ENCODE data around the gene GOLM1.
"Not testable (repeated sequence)": the region's sequence is repeated elsewhere in the genome, so short reads cannot be mapped to it uniquely, and the experiment has no call there.

The GOLM1 gene, protein sequence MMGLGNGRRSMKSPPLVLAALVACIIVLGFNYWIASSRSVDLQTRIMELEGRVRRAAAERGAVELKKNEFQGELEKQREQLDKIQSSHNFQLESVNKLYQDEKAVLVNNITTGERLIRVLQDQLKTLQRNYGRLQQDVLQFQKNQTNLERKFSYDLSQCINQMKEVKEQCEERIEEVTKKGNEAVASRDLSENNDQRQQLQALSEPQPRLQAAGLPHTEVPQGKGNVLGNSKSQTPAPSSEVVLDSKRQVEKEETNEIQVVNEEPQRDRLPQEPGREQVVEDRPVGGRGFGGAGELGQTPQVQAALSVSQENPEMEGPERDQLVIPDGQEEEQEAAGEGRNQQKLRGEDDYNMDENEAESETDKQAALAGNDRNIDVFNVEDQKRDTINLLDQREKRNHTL

GRCh38 chr9:86098824-86099700 is at the start of gene GOLM1:
Gene GOLM1, minus strand, starts transcription at chr9:86099558. Its CDS starts 20,238 bp downstream, at chr9:86079320.
- Histone ChIP-seq H3K27me3 (ENCODE audit: control insufficient read depth in 5 of 5, insufficient read depth in 4 of 5, low read length in 5 of 5) (no peaks in the 10 kb centered on the region), H3K4me3 (ENCODE audit: low read depth in 1 of 5, low read length in 5 of 5) (peak within 1 kb of the TSS; percentile 75 to 84 (median 82)), H3K36me3 (ENCODE audit: control insufficient read depth in 5 of 5, insufficient read depth in 5 of 5, low read length in 5 of 5) (no peaks in the 10 kb centered on the region), H3K9me3 (ENCODE audit: control insufficient read depth in 5 of 5, low read length in 5 of 5) (no peaks in the 10 kb centered on the region), H3K27ac (ENCODE audit: low read depth, low read length) (peak within 1 kb of the TSS; percentile 52), H3K4me1 (ENCODE audit: control insufficient read depth in 5 of 5, insufficient read depth in 5 of 5, low read length in 5 of 5) (peaks cover 2 to 26% (median 16%) of the 10 kb centered on the region in 5 donors), H3K9ac (ENCODE audit: low read length in 5 of 5) (peak within 1 kb of the TSS; percentile 73 to 84 (median 77))

- not testable (repeated sequence) for H3K9me3 ChIP-seq (ENCODE audit: control insufficient read depth in 5 of 5, low read length in 5 of 5); H3K36me3 ChIP-seq (ENCODE audit: control insufficient read depth in 5 of 5, insufficient read depth in 5 of 5, low read length in 5 of 5); H3K4me1 ChIP-seq (ENCODE audit: control insufficient read depth in 5 of 5, insufficient read depth in 5 of 5, low read length in 5 of 5); H3K27me3 ChIP-seq (ENCODE audit: control insufficient read depth in 5 of 5, insufficient read depth in 4 of 5, low read length in 5 of 5); H3K9ac ChIP-seq (ENCODE audit: low read length in 5 of 5); H3K4me3 ChIP-seq (ENCODE audit: low read depth in 1 of 5, low read length in 5 of 5); H3K27ac ChIP-seq (ENCODE audit: low read depth, low read length)
Observed at GRCh38 chr9:86146671-86147070, 47.3 kb upstream of the GOLM1 start.

GRCh38 chr9:86145960-86146359 is 46.6 kb upstream of the GOLM1 start:
- not testable (repeated sequence) for H3K27me3 ChIP-seq (ENCODE audit: control insufficient read depth in 5 of 5, insufficient read depth in 4 of 5, low read length in 5 of 5); H3K4me3 ChIP-seq (ENCODE audit: low read depth in 1 of 5, low read length in 5 of 5); H3K27ac ChIP-seq (ENCODE audit: low read depth, low read length); H3K36me3 ChIP-seq (ENCODE audit: control insufficient read depth in 5 of 5, insufficient read depth in 5 of 5, low read length in 5 of 5); H3K9me3 ChIP-seq (ENCODE audit: control insufficient read depth in 5 of 5, low read length in 5 of 5); H3K9ac ChIP-seq (ENCODE audit: low read length in 5 of 5); H3K4me1 ChIP-seq (ENCODE audit: control insufficient read depth in 5 of 5, insufficient read depth in 5 of 5, low read length in 5 of 5)

GRCh38 chr9:86142973-86143372 is 43.6 kb upstream of the GOLM1 start:
- no peak overlapping the region for H3K9ac ChIP-seq (ENCODE audit: low read length in 5 of 5)
- no peaks in the 10 kb centered on the region for H3K36me3 ChIP-seq (ENCODE audit: control insufficient read depth in 5 of 5, insufficient read depth in 5 of 5, low read length in 5 of 5)
- peaks cover 0 to 5% (median 0%) of the 10 kb centered on the region in 5 donors for H3K9me3 ChIP-seq (ENCODE audit: control insufficient read depth in 5 of 5, low read length in 5 of 5)
- H3K4me1 ChIP-seq (ENCODE audit: control insufficient read depth in 5 of 5, insufficient read depth in 5 of 5, low read length in 5 of 5): no peaks in the 10 kb centered on the region
- no peak overlapping the region for H3K27ac ChIP-seq (ENCODE audit: low read depth, low read length)
- no peak overlapping the region for H3K4me3 ChIP-seq (ENCODE audit: low read depth in 1 of 5, low read length in 5 of 5)
- no peaks in the 10 kb centered on the region for H3K27me3 ChIP-seq (ENCODE audit: control insufficient read depth in 5 of 5, insufficient read depth in 4 of 5, low read length in 5 of 5)

DNA sequence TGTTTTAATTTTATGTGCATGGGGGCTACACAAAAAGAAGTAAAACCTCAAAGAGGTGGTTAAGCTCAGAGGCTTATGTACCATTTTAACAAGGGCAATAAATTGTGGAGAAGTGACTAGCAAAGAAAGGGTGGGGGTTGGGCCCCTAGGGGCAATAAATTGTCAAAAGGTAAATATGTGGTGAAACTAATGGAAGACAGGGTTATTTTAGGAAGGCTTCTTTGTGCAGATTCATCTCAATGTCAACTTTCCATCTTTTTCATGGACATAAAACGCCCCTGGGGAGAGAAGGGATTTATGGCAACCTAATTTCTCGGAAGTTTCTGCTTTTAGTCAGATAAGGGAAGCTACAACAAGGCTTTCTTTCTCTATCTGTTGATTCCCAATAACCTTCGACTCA is 42.5 kb upstream of the GOLM1 start:
- Histone ChIP-seq H3K27me3 (ENCODE audit: control insufficient read depth in 5 of 5, insufficient read depth in 4 of 5, low read length in 5 of 5) (no peaks in the 10 kb centered on the region), H3K4me3 (ENCODE audit: low read depth in 1 of 5, low read length in 5 of 5) (no peak overlapping the region), H3K36me3 (ENCODE audit: control insufficient read depth in 5 of 5, insufficient read depth in 5 of 5, low read length in 5 of 5) (no peaks in the 10 kb centered on the region), H3K9ac (ENCODE audit: low read length in 5 of 5) (no peak overlapping the region), H3K4me1 (ENCODE audit: control insufficient read depth in 5 of 5, insufficient read depth in 5 of 5, low read length in 5 of 5) (no peaks in the 10 kb centered on the region), H3K9me3 (ENCODE audit: control insufficient read depth in 5 of 5, low read length in 5 of 5) (peaks cover 0 to 5% (median 0%) of the 10 kb centered on the region in 5 donors), H3K27ac (ENCODE audit: low read depth, low read length) (no peak overlapping the region)

GRCh38 chr9:86135371-86135770 is 36.0 kb upstream of the GOLM1 start:
- Histone ChIP-seq H3K4me3 (ENCODE audit: low read depth in 1 of 5, low read length in 5 of 5) (no peak overlapping the region), H3K27me3 (ENCODE audit: control insufficient read depth in 5 of 5, insufficient read depth in 4 of 5, low read length in 5 of 5) (no peaks in the 10 kb centered on the region), H3K9me3 (ENCODE audit: control insufficient read depth in 5 of 5, low read length in 5 of 5) (no peaks in the 10 kb centered on the region), H3K9ac (ENCODE audit: low read length in 5 of 5) (no peak overlapping the region), H3K36me3 (ENCODE audit: control insufficient read depth in 5 of 5, insufficient read depth in 5 of 5, low read length in 5 of 5) (no peaks in the 10 kb centered on the region), H3K4me1 (ENCODE audit: control insufficient read depth in 5 of 5, insufficient read depth in 5 of 5, low read length in 5 of 5) (no peaks in the 10 kb centered on the region), H3K27ac (ENCODE audit: low read depth, low read length) (no peak overlapping the region)

- Histone ChIP-seq H3K9me3 (ENCODE audit: control insufficient read depth in 5 of 5, low read length in 5 of 5) (no peaks in the 10 kb centered on the region), H3K4me1 (ENCODE audit: control insufficient read depth in 5 of 5, insufficient read depth in 5 of 5, low read length in 5 of 5) (no peaks in the 10 kb centered on the region), H3K27me3 (ENCODE audit: control insufficient read depth in 5 of 5, insufficient read depth in 4 of 5, low read length in 5 of 5) (no peaks in the 10 kb centered on the region), H3K36me3 (ENCODE audit: control insufficient read depth in 5 of 5, insufficient read depth in 5 of 5, low read length in 5 of 5) (no peaks in the 10 kb centered on the region), H3K4me3 (ENCODE audit: low read depth in 1 of 5, low read length in 5 of 5) (no peak overlapping the region), H3K9ac (ENCODE audit: low read length in 5 of 5) (no peak overlapping the region), H3K27ac (ENCODE audit: low read depth, low read length) (no peak overlapping the region)
Observed at GRCh38 chr9:86134361-86134760, 35.0 kb upstream of the GOLM1 start.

DNA sequence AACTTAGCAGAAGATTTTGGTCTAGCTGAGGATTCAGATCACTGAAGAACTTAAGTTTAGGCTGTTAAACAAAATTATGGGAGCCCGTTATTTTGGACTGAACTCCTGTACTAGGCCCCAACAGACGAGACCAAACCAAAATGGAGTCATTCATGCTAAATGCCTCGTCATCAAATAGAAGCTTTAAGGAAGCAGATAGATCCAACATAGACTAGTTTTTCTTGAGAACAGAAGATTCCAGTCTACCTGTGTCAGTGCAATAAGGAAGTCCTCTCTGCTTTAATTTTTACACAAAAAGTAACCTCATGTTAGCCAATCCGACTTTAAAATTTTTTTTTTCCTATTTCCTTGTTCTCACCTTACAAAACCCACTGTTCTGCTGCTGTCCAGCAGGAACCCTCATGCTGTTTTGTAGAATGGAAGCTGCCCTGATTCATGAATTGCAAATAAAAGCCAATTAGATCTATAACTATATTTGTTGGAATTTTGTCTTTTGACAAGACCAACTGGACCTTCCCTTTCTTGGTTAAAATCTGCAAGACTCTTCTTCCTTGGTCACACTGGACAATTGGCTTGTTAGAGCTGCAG is 29.0 kb upstream of the GOLM1 start:
- Histone ChIP-seq H3K27ac (ENCODE audit: low read depth, low read length) (no peak overlapping the region), H3K27me3 (ENCODE audit: control insufficient read depth in 5 of 5, insufficient read depth in 4 of 5, low read length in 5 of 5) (no peaks in the 10 kb centered on the region), H3K9me3 (ENCODE audit: control insufficient read depth in 5 of 5, low read length in 5 of 5) (no peaks in the 10 kb centered on the region), H3K4me1 (ENCODE audit: control insufficient read depth in 5 of 5, insufficient read depth in 5 of 5, low read length in 5 of 5) (peaks cover 0 to 7% (median 0%) of the 10 kb centered on the region in 5 donors), H3K4me3 (ENCODE audit: low read depth in 1 of 5, low read length in 5 of 5) (no peak overlapping the region), H3K36me3 (ENCODE audit: control insufficient read depth in 5 of 5, insufficient read depth in 5 of 5, low read length in 5 of 5) (no peaks in the 10 kb centered on the region), H3K9ac (ENCODE audit: low read length in 5 of 5) (no peak overlapping the region)

GRCh38 chr9:86126998-86127972 is 27.9 kb upstream of the GOLM1 start:
- Histone ChIP-seq H3K4me3 (ENCODE audit: low read depth in 1 of 5, low read length in 5 of 5) (no peak overlapping the region), H3K4me1 (ENCODE audit: control insufficient read depth in 5 of 5, insufficient read depth in 5 of 5, low read length in 5 of 5) (peaks cover 0 to 7% (median 0%) of the 10 kb centered on the region in 5 donors), H3K27ac (ENCODE audit: low read depth, low read length) (no peak overlapping the region), H3K9me3 (ENCODE audit: control insufficient read depth in 5 of 5, low read length in 5 of 5) (no peaks in the 10 kb centered on the region), H3K36me3 (ENCODE audit: control insufficient read depth in 5 of 5, insufficient read depth in 5 of 5, low read length in 5 of 5) (no peaks in the 10 kb centered on the region), H3K27me3 (ENCODE audit: control insufficient read depth in 5 of 5, insufficient read depth in 4 of 5, low read length in 5 of 5) (no peaks in the 10 kb centered on the region), H3K9ac (ENCODE audit: low read length in 5 of 5) (no peak overlapping the region)

Data from subcutaneous abdominal adipose tissue (tissue), 5 donors.